Measurements from ENCODE around the gene NR3C1.

GRCh38 chr5:143426437-143426991, 23.0 kb upstream of the NR3C1 start:
- TF ChIP-seq POLR2A (IDR thresholded peaks at IDR 0.05): no peak
- TF ChIP-seq CTCF (IDR thresholded peaks at IDR 0.05): no peak

Measured in uterus (tissue), 2 donors.